ENCODE measurements around the gene IGFBP4. TPM values are rescaled to one million over a fixed set of nuclear protein-coding genes. Genes with fewer than 3 reads are reported as not detected.
A peak's percentile ranks its signal among the peaks of the same experiment; 100 is the strongest.

Gene IGFBP4
- total and polyA plus RNA-seq, 2 of the 13 experiments (the other 11 are each of a cell fraction or from before 2014, with no cell fraction given), result 4.1 to 49.0 TPM

DNA sequence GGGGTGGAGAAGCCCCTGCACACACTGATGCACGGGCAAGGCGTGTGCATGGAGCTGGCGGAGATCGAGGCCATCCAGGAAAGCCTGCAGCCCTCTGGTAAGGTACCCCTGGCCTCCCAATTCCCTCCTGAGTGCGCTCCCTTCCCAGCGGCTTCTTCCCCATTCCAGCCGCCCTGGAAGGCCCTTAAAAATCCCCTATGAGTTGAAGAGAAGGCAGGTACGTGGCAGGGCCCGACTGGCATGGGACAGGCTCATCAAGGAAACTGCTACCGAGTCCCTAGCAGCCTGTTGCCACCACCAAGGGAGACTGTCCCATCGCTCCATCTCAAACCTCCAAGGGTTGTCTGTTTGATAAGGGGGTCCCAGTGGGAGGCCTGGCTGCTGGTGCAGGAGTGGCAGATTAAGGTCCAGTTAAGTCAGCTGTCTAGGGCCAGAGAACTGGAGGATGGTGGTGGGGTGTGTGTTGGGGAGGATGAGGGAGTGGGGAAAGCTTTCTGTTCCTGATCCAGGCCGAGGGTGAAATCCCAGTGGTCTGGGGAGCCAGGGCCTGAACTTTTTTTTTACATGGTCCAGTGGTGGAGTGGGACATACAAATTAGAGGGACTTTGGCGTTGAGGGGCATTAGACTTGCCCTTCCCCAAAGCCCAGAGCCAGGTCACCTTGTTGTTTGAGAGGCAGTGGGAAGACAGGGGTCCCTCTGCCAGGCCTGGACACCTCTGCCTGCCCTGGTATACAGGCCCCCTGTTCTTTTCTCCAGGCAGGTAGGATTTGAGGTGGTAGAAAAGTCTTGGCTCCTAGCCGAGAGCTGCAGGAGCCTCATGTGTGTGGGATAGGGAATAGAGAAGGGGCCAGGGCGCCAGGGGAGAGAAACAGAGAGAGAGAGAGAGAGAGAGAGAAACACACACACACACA lies 994 bp downstream of the IGFBP4 start (continued):
- TF ChIP-seq ZNF33B (CRISPR knock-in tag; IDR thresholded peaks at IDR 0.05) (no peak), HIVEP1 (CRISPR knock-in tag; IDR thresholded peaks at IDR 0.05) (0 out of 2 replicates have a peak, but pooled peaks have one; percentile 38), ZFP1 (CRISPR knock-in tag; IDR thresholded peaks at IDR 0.05) (0 out of 2 replicates have a peak, but pooled peaks have one; percentile 2), ARNT2 (CRISPR knock-in tag; IDR thresholded peaks at IDR 0.05; ENCODE audit: low read depth) (no peak; the same call in 1 of the 2 replicates), SOX6 (IDR thresholded peaks at IDR 0.05) (no peak), SOX6 (CRISPR knock-in tag; IDR thresholded peaks at IDR 0.05) (0 out of 2 replicates have a peak, but pooled peaks have one; percentile 20), EEA1 (CRISPR knock-in tag; IDR thresholded peaks at IDR 0.05; ENCODE audit: borderline replicate concordance) (0 out of 2 replicates have a peak, but pooled peaks have one; percentile 22), MYC (CRISPR knock-in tag; IDR thresholded peaks at IDR 0.05; ENCODE audit: borderline replicate concordance) (0 out of 2 replicates have a peak, but pooled peaks have one; percentile 2)
- TF ChIP-seq, protein P1, sequence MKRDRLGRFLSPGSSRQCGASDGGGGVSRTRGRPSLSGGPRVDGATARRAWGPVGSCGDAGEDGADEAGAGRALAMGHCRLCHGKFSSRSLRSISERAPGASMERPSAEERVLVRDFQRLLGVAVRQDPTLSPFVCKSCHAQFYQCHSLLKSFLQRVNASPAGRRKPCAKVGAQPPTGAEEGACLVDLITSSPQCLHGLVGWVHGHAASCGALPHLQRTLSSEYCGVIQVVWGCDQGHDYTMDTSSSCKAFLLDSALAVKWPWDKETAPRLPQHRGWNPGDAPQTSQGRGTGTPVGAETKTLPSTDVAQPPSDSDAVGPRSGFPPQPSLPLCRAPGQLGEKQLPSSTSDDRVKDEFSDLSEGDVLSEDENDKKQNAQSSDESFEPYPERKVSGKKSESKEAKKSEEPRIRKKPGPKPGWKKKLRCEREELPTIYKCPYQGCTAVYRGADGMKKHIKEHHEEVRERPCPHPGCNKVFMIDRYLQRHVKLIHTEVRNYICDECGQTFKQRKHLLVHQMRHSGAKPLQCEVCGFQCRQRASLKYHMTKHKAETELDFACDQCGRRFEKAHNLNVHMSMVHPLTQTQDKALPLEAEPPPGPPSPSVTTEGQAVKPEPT (CRISPR knock-in tag; IDR thresholded peaks at IDR 0.05; ENCODE audit: low read depth), result 0 out of 2 replicates have a peak, but pooled peaks have one; percentile 4
- TF ChIP-seq, protein P2, sequence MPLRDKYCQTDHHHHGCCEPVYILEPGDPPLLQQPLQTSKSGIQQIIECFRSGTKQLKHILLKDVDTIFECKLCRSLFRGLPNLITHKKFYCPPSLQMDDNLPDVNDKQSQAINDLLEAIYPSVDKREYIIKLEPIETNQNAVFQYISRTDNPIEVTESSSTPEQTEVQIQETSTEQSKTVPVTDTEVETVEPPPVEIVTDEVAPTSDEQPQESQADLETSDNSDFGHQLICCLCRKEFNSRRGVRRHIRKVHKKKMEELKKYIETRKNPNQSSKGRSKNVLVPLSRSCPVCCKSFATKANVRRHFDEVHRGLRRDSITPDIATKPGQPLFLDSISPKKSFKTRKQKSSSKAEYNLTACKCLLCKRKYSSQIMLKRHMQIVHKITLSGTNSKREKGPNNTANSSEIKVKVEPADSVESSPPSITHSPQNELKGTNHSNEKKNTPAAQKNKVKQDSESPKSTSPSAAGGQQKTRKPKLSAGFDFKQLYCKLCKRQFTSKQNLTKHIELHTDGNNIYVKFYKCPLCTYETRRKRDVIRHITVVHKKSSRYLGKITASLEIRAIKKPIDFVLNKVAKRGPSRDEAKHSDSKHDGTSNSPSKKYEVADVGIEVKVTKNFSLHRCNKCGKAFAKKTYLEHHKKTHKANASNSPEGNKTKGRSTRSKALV (CRISPR knock-in tag; IDR thresholded peaks at IDR 0.05), result peak; percentile 37

Measured in HepG2 (cell line).